HG02798 (cell line): ENCODE measurements around the gene CHPF.

Experiments used
- ATAC-seq: cut with Tn5 transposase; IDR thresholded peaks from one replicate; pipeline ENCODE4 v1.9.1; 2021; ENCODE audit warnings: mild to moderate bottlenecking; ENCODE audit not compliant: unreplicated experiment, poor library complexity

CHPF gene

DNA sequence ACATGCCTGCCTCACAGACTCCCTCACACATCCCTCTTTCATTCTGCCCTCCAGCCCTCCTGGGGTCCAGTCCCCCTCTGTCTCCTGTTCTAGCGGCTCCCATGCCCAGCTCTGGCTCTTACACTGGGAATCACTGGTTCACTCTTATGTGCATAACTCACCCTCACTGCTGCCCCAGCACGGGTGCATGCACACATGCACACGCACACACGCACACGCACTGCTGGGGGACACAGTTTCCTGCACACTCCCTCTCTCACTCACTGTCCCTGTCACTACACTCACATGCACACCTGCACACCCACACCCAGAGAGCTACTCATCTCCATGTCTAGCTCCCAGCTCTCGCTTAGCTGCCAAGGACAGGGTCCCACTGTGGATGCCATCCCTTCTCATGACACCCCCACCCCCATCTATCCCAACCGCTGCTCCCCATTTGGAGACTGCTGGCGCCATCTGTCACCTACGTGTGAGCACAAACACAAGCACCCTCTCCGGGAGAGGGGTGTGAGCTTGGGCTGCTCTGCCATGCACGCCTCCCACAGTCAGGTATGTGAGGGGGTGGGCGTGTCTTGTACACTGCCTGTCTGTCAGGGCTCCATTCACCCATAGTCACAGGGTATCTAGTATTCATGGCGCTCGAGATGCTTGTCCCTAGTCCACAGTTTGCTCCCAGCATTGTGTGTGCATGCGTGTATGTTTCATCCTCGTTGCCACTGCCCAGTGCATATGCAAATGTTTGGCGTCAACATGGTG lies 27.6 kb downstream of the CHPF start:
- no peak for ATAC-seq

DNA sequence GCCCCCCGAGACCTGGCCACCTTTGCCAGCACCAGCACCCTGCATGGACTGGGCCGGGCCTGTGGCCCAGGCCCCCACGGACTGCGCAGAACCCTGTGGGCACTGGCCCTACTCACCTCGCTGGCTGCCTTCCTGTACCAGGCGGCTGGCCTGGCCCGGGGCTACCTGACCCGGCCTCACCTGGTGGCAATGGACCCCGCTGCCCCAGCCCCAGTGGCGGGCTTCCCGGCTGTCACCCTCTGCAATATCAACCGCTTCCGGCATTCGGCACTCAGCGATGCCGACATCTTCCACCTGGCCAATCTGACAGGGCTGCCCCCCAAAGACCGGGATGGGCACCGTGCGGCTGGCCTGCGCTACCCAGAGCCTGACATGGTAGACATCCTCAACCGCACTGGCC lies 28.8 kb downstream of the CHPF start:
- ATAC-seq: no peak

DNA sequence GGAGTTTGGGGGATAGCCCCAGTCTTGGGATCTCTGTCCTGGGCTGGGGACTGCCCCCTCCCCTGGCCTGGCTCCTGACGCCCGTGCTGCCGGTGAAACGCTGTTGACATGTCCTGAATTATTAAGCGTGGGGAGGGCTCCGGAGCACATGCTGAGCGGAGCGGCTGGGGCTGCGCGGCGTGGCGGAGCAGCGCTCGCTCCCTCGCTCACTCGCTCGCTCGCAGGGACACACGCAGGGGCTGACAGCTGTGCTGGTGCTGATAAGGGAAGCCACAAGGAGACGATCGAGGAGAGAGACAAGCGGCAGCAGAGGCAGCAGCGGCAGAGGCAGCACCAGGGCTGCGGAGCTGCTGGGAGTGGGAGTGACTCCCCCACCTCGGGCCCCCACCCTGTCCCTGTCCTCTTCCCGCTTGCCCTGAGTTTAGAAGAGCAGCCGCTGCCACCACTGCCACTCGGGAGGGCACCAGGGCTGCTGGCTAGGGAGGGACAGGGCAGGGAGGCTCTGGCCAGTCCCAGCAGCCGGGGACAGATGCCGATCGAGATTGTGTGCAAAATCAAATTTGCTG lies 29.3 kb downstream of the CHPF start, which contains the start of gene ASIC4:
Gene ASIC4, plus strand, starts transcription at position 287 of the 566 bp plus-strand sequence. Its CDS starts 243 bp downstream, at position 530.
- ATAC-seq: no peak

DNA sequence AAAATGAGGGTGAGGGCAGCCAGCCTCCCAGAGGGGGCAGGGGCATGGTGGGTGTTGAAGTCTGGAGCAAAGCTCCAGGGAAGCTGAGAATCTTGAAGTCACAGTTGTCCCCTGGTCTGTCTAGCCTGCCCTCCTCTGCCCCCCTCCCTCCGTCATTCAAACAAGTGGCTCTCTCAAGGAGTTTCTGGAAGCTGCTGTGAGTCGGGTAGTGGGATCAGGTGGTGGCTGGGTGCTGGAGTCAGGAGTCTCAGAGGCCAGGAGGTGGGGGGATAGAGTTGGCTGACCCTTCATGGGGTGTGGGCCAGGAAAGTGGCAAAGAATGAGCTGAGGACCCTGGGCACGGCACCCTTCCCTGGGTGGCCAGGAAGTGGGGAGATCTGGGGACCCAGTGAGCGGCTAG lies 29.8 kb downstream of the CHPF start:
- ATAC-seq: no peak

DNA sequence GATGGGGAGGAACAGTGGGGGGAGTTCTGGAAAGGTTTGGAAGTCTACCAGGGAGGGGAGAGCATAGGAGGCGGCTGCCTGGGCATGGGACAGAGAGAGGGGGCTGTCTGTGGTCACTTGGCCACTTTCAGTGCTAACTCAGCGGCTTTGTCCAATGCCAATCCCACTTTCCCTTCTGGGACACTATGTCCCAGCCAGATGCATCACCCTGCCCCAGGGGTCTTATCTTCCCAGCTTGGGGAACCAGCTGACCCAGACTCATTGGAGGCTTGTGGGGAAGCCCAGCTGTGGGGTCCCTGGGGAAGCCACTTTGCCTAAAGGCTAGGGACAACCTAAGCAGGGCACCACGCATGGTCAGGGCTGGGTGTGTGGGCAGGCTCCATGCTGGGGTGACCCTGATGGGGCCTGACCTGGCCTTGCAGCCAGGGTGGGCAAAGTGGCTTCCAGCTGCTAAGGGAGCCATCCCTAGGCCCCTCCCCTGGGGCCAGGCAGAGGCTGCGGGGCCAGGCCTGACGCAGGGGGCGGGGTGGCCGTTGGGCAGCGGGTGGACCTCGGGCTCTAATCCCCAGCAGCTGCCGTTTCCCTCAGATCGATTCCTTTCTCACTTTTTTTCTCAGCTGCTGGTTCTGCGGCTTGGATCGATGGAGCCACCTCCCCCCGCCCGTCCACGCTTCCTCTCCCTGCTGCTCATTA lies 30.9 kb downstream of the CHPF start:
- ATAC-seq: no peak

DNA sequence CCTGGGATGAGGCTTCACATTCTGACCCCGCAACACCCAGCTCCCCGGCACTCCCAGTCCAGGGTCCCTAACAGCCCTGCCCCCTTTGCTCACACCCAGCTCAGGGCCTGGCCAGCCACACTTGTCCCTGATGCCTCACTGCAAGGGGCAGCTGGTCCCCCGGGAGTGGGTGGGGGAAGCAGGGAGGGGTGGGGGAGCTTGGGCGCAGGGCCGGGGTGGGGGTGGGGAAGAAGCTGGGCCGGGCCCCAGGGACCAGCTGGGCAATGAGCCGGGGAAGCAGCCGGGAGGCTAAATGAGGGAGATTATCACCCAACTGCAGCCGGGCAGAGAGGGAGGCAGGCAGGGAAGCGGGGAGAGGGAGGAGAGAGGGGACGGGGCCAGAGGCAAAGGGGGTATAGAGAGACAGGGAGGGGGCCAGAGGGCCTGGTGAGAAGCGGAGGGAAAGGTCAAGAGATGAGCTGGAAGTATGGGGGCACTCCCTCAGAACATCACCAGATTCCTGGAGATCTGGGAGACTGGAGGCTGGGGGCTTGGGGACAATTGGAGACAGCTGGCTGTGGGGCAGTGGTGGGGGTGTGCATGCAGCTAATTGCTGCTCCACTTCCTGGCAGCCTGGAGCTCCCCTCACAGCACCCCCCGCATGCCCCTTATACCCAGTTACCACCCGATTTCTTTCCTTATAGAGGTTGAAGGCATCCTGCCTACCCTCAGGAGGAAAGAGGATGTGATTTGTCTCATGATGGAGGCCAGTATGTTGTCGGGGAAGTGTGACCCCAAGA lies 31.9 kb downstream of the CHPF start:
- ATAC-seq: no peak

GRCh38 chr2:219510512-219511135 lies 33.0 kb downstream of the CHPF start:
- no peak for ATAC-seq

- ATAC-seq: peak; percentile 62
Observed at GRCh38 chr2:219509780-219510511, 33.7 kb downstream of the CHPF start.

DNA sequence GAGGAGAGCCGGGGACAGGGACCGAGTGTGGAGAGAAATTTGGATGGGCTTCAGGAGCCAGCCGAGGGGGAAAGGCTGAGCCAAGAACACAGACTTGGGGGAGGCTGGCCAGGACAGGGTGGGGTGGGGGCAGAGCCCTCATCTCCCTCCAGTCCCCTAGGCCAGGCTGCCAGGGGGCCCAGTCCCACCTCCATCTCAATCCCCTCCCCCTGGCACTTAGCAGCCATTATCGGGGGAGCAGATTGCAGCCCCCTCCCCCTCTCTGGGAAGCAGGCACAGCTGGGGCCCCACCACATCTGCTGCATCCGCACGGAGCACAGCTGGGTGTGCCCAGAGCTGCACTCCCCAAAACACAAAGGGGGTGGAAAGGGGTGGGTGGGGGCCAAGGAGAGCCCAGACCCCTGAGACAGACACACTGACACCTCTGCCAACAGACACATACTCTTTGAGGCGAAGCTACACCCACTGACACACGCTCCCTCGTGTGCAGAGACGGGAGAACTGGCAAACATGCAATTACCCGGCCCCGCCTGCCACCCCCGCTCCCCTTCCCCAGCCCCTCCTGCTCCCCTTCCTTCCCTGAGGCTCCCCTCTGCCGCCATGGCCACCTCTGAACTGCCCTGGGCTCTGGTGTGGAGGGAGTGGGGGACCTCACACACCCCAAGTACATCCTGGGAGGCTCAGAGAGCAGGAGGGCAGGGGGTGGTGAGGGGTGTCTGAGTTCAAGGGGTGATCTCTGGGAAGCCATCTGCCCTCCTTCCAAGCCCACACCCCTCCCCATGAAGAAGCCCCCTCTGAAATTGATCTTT lies 34.4 kb downstream of the CHPF start:
- peak; percentile 8 for ATAC-seq

- ATAC-seq: no peak
Observed at GRCh38 chr2:219508444-219508734, 35.2 kb downstream of the CHPF start.

DNA sequence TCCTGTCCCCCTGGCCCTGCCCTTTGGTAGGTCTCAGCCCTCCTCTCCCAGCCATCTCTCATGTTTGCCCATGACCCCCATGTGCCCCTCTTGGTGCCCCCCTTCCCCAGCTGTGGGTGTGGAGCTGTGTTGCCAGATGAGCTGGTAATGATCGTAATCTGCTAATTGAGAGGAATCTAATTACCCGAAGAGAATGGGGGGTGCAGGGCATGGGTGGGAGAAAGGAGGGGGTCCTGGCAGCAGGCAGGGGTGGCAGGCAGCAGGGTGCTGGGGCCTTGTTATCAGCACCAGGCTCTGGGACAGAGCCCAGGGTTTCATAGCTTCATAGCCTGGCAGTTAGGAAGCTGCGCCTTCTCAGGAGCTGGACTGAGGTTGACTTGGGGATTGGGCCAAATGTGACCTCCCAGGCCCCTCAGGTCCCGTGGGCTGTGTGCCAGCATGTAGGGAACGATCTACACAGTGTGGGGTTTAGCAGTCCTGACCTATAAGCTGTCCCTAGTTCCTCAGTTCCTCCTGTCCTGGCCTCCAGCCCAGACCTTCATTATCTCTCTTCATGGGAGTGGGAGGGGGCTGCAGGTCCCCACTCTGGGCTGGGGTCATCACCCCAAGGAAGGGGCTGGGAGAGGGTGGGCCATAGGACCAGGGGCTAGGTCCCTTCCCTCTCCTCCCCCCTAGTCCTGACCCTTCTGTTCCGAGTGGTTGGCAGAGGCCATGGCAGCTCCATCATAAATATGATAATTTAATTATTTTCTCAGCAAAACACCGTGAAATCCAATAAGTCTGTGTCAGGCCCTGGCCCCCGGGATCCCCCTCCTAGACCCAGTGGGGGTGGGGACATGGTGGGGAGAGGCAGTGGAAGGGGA lies 35.8 kb downstream of the CHPF start:
- no peak for ATAC-seq

- no peak for ATAC-seq
Observed at GRCh38 chr2:219506802-219507526, 36.6 kb downstream of the CHPF start.

DNA sequence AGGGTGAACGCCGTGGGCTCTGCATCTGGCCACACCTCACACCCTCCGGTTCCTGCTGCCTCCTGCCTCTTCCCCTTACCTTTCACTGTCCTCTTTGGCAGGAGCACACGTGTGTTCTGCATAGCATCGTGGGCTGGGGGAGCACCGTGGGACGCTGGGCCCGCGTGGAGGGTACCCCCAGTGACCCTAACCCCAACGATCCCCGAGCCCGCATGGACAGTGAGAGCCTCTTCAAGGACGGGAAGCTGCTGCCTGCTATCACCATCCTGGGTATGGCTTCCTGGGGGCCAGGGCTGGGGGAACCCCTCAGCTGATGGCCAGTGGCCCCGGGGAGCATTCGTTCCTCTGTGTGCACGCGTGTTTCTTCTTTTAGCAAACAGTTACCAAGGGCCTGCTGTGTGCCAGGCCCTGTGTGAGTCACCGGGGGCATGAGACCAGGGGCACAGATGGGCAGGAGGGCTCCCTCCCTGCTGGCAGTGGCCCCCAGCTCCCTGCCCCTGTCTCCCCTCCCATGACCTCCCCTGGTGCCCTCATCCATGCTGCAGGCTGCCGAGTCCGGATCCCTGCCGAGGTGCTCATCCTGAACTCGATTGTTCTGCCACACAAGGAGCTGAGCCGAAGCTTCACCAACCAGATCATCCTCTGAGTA lies 37.3 kb downstream of the CHPF start:
- ATAC-seq: no peak

GRCh38 chr2:219505585-219505984 lies 38.0 kb downstream of the CHPF start:
- no peak for ATAC-seq

GRCh38 chr2:219502618-219503017 lies 41.0 kb downstream of the CHPF start:
- no peak for ATAC-seq

DNA sequence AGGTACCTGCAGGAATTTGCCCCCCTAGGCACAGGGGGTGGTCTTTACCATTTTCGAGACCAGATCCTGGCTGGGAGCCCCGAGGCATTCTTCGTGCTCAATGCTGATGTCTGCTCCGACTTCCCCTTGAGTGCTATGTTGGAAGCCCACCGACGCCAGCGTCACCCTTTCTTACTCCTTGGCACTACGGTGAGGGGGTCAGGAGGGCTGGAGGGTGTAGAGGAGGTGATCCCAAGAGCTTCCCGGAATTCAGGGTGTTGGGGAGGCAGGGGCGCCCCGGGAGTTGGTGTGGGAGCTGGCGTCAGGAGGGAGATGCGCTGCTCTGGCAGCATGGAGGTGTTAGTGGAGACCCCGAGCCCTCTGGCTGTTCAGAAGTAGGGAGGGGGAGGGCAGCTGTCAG lies 41.8 kb downstream of the CHPF start:
- no peak for ATAC-seq

DNA sequence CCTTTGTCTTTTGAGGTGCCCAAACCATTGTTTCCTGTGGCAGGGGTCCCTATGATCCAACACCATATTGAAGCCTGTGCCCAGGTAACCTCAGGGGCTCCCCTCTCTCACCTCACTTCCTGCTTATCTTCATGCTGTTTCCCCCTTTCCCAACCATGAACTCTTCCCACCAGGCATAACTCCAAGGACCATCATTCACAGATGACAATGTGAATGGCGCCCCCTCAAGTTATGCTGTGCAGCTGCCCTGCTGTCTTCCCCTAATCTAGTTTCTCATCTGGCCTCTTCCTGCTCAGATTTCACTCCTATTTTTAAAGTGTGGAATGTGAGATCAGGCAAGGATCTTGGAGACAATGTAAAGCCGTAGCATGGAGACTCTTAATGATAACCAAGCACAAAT lies 43.5 kb downstream of the CHPF start:
- no peak for ATAC-seq
